Fibroblast of lung (primary cell): Measurements from ENCODE around the gene PRR19.

Experiments
- CTCF ChIP-seq, 2 donors: IDR thresholded peaks in 1 of 2; conservative IDR thresholded peaks in 1 of 2; 1 replicate in 1 of 2; 2 replicates in 1 of 2; pipeline ENCODE4 v1.5.1; 2011 to 2012; ENCODE audit warnings: low read length in 2 of 2, control low read depth in 1 of 2, inconsistent platforms in 1 of 2, low read depth in 1 of 2, mild to moderate bottlenecking in 1 of 2
- EZH2 ChIP-seq: IDR thresholded peaks from 2 replicates; pipeline ENCODE4 v1.5.1; 2012; ENCODE audit warnings: low read length, control low read depth, mild to moderate bottlenecking; ENCODE audit errors: missing control alignments

DNA sequence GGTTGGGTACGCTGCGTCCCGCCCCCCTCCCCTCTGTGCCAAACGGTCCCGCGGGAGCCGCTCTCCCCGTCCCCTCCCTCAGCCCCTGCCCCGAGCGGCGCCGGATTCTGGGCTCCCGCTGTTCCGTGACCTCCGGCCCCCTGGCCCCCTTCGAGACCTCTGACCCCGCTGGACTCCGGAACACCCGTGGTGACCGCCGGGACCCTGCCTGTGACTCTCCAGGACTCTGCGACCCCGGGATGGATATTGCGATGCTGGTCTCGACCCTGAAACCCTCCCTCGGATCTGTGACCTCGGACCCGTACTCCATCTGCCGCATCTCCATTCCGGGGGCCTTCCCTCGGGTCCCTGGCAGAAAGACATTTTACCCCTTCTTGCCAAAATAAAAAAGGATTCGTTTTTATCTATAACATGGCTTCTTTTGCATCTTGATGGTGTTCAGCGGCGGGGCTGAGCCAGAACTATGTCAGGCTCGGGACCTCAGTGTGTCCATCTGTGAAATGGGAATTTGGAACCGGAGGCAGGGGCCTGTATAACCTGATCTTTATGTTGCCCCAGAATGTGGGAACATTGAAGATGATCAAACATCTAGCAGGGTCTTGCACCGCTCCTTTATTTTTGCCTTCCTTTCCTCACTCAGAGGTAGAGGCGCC lies 22.8 kb downstream of the PRR19 start:
- TF ChIP-seq CTCF (conservative IDR thresholded peaks at IDR 0.05 in 1 of 2, IDR thresholded peaks at IDR 0.05 in 1 of 2; ENCODE audit: low read depth in 1 of 2, low read length in 2 of 2) (peak in 1 of 2 donors; percentile 95), EZH2 (no peak)
